OCI-LY3 (cell line): ENCODE data around the gene FAM110A.

Experiments used
- H2AFZ ChIP-seq: fragments of 200-600, 300-600 bp; shearing (Covaris generic); 2 replicates; pipeline ENCODE4 v1.6.0; 2014; ENCODE audit warnings: antibody characterized with exemption, low read depth, low read length
- H3K27ac ChIP-seq: fragments of 200-600, 300-600 bp; sonication (generic); 2 replicates; pipeline ENCODE4 v1.5.1; 2014; ENCODE audit warnings: mild to moderate bottlenecking, low read length, moderate library complexity, mixed read lengths
- H3K27me3 ChIP-seq: fragments of 200-600, 300-600 bp; sonication (generic); 2 replicates; pipeline ENCODE4 v1.6.1; 2014; ENCODE audit warnings: low read depth, low read length, mixed read lengths
- H3K36me3 ChIP-seq: fragments of 200-600, 300-600 bp; sonication (generic); replicated peaks from 2 replicates; pipeline ENCODE3; 2014; ENCODE audit warnings: low read depth, low read length, mixed read lengths
- H3K4me1 ChIP-seq: fragments of 300-600, 200-600 bp; sonication (generic); 2 replicates; pipeline ENCODE4 v1.6.1; 2014; ENCODE audit warnings: low read length, mixed read lengths
- H3K4me2 ChIP-seq: fragments of 200-600, 300-600 bp; sonication (generic); 2 replicates; pipeline ENCODE4 v1.6.1; 2014; ENCODE audit warnings: low read length, mixed read lengths
- H3K4me3 ChIP-seq: fragments of 300-600, 200-600 bp; sonication (generic); 2 replicates; pipeline ENCODE4 v1.5.1; 2014; ENCODE audit warnings: antibody characterized with exemption, mild to moderate bottlenecking, low read length, moderate library complexity
- H3K79me2 ChIP-seq: fragments of 300-600, 200-600 bp; shearing (Covaris generic); 2 replicates; pipeline ENCODE4 v1.6.1; 2014; ENCODE audit warnings: mild to moderate bottlenecking, low read length, mixed read lengths
- H3K9ac ChIP-seq: fragments of 300-600, 200-600 bp; shearing (Covaris generic); 2 replicates; pipeline ENCODE4 v1.6.0; 2014; ENCODE audit warnings: mild to moderate bottlenecking, low read length, moderate library complexity
- H3K9me3 ChIP-seq: fragments of 200-600, 300-600 bp; shearing (Covaris generic); 2 replicates; pipeline ENCODE4 v1.6.1; 2014; ENCODE audit warnings: low read length, mixed read lengths; ENCODE audit not compliant: insufficient read depth
- H4K20me1 ChIP-seq: fragments of 200-600, 300-600 bp; sonication (generic); 2 replicates; pipeline ENCODE4 v1.6.1; 2016; ENCODE audit warnings: low read length, mixed read lengths; ENCODE audit not compliant: insufficient read depth
- CTCF ChIP-seq: fragments of 200-600, 300-600 bp; sonication (generic); IDR thresholded peaks from 2 replicates; pipeline ENCODE4 v1.5.1; 2014; ENCODE audit warnings: antibody characterized with exemption, low read length, low read depth
- EZH2phosphoT487 ChIP-seq: fragments of 200-600 bp; shearing (Covaris generic); IDR thresholded peaks from 2 replicates; pipeline ENCODE4 v1.6.1; 2018; ENCODE audit warnings: antibody characterized with exemption, mixed run types, low read depth

The FAM110A gene

GRCh38 chr20:877814-878213 is 44.3 kb downstream of the FAM110A start:
- Histone ChIP-seq H4K20me1 (no peaks in the 10 kb centered on the region; the same call in 1 of the 2 replicates), H2AFZ (no peak overlapping the region), H3K9ac (no peak overlapping the region), H3K36me3 (no peaks in the 10 kb centered on the region), H3K4me2 (no peak overlapping the region), H3K79me2 (no peaks in the 10 kb centered on the region), H3K4me1 (peaks cover 15% of the 10 kb centered on the region), H3K4me3 (no peak overlapping the region), H3K27me3 (0 out of 2 replicates have a peak, but pooled peaks cover 10% of the 10 kb centered on the region), H3K27ac (no peak overlapping the region), H3K9me3 (no peaks in the 10 kb centered on the region)
- no peak for TF ChIP-seq EZH2phosphoT487
- TF ChIP-seq CTCF, result no peak

GRCh38 chr20:878511-879307 is 45.2 kb downstream of the FAM110A start:
- Histone ChIP-seq H2AFZ (no peak overlapping the region), H4K20me1 (no peaks in the 10 kb centered on the region; the same call in 1 of the 2 replicates), H3K4me2 (no peak overlapping the region), H3K4me3 (no peak overlapping the region), H3K27me3 (0 out of 2 replicates have a peak, but pooled peaks cover 8% of the 10 kb centered on the region), H3K79me2 (no peaks in the 10 kb centered on the region), H3K4me1 (peaks cover 15% of the 10 kb centered on the region), H3K9me3 (no peaks in the 10 kb centered on the region), H3K9ac (no peak overlapping the region), H3K27ac (no peak overlapping the region), H3K36me3 (no peaks in the 10 kb centered on the region)
- TF ChIP-seq EZH2phosphoT487 (no peak), CTCF (no peak)

GRCh38 chr20:879626-880025 is 46.1 kb downstream of the FAM110A start:
- H3K4me1 ChIP-seq, result peaks cover 7% of the 10 kb centered on the region
- no peaks in the 10 kb centered on the region for H3K79me2 ChIP-seq
- no peak overlapping the region for H3K4me3 ChIP-seq
- no peak overlapping the region for H3K4me2 ChIP-seq
- H3K27me3 ChIP-seq, result 0 out of 2 replicates have a peak, but pooled peaks cover 5% of the 10 kb centered on the region
- no peaks in the 10 kb centered on the region for H3K9me3 ChIP-seq
- no peak overlapping the region for H3K27ac ChIP-seq
- no peak overlapping the region for H3K9ac ChIP-seq
- H2AFZ ChIP-seq, result no peak overlapping the region
- H3K36me3 ChIP-seq, result no peaks in the 10 kb centered on the region
- H4K20me1 ChIP-seq, result no peaks in the 10 kb centered on the region; the same call in 1 of the 2 replicates
- TF ChIP-seq CTCF, result no peak
- TF ChIP-seq EZH2phosphoT487, result no peak

- Histone ChIP-seq H3K9ac (no peak overlapping the region), H3K27me3 (0 out of 2 replicates have a peak, but pooled peaks cover 5% of the 10 kb centered on the region), H3K4me1 (peaks cover 7% of the 10 kb centered on the region), H3K4me2 (peak overlapping the region; percentile 18; the same call in 1 of the 2 replicates), H3K9me3 (no peaks in the 10 kb centered on the region), H2AFZ (no peak overlapping the region), H3K4me3 (no peak overlapping the region), H4K20me1 (no peaks in the 10 kb centered on the region; the same call in 1 of the 2 replicates), H3K79me2 (no peaks in the 10 kb centered on the region), H3K27ac (no peak overlapping the region), H3K36me3 (no peaks in the 10 kb centered on the region)
- TF ChIP-seq EZH2phosphoT487 (no peak), CTCF (no peak)
Observed at GRCh38 chr20:881051-881782, 47.7 kb downstream of the FAM110A start.
